ENCODE measurements around the gene ANTXRL.
A peak's percentile ranks its signal among the peaks of the same experiment; 100 is the strongest.

ANTXRL gene

DNA sequence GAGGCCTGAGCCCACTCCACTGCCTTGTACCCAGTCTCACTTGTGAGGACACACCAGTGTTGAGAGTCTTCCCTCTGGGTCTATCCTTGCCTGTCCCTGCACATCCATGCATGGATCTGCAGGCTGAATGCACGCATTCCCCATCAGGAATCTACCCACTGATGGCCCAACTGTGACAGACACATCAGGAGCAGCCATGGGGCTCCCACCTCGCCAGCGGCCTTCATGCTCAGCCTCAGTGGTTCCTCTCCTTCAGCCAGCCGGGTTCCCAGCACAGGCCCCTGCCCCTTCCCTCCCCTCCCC lies 21.3 kb downstream of the ANTXRL start:
- no peak for DNase-seq (ENCODE audit: low spot score)

DNA sequence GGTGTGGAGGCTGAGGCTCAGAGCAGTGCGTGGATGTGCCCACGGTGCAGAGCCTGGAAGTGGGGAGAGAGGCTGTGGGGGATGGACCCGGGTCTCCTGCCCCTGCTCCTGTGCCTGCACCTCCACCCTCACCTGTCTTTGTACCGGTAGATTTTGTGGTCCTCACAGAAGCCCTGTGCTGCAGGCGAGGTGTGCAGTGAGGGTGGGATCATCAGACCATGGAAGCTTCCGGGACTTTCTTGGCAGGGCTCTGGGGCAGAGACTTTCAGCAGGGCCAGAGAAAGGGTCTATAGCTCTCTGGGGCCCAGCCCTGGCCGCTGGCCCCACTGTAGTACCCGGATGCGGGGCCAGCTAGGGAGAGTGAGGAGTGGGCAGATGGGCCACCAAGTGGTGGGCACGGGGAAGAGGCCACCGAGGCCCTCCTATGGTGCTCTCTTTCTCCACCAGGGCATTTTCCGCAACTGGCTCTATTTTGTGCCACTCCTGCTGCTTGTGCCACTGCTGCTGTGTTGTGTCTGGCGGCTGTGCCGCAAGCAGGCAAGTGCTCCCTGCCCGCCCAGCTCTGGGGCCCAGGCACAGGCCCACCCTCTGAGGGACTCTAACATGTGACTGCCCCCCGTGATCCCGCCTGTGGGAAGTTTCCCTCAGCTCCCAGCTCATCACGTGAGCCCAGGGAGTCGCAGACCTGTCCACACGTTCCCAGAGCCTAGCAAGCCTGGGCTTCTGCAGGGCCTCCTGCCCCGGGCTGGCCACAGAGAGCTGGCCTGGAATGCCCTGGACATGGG lies 22.1 kb downstream of the ANTXRL start:
- no peak for DNase-seq (ENCODE audit: low spot score)

DNA sequence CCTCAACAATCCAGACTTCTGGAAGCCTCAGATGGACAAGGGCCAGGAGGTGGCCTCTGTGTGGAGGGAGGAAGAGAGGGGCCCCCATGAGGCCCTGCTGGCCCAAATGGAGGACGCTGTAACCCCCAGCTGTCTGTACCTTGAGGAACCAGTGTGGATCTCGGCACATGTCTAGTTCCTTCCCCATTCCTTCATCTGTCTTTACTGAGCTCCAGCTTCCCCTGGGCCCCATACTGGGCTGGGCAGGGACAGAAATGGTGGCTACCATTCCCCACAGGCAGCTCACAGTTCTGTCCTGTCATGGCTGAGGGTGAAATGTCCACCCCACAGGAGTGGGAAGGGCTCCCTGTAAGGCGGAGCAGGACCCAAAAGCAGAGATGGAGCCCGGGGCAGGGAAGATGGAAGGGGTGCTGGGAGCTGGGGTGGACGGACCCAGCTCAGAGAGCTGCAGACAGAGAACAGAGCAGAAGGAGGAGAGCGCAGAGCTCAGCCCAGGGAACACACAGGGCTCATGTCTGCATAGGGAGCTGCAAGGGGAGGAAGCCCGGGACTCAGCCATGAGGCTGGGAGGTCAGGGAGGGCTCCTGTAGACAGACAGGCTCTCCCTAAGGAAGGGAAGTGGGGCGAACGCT lies 22.8 kb downstream of the ANTXRL start:
- DNase-seq (ENCODE audit: low spot score): no peak

DNA sequence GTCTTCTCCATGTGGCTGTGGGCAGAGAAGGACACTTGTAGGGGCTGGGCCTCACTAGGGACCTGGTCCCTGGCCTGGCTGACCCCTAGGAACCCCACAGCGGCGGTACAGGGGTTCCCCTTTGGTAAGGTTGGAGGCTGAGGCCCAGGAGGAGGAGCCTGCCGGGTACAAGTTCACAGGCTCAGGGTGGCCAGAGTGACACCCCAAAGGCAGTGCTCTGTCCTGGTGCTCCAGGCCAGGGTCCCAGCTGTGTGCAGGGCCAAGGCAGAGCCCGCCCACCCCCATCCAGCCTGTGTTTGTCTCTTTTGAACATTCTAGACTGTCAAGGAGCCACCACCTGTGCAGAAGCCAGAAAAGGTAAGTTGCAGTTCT lies 23.3 kb downstream of the ANTXRL start:
- DNase-seq (ENCODE audit: low spot score): no peak

DNA sequence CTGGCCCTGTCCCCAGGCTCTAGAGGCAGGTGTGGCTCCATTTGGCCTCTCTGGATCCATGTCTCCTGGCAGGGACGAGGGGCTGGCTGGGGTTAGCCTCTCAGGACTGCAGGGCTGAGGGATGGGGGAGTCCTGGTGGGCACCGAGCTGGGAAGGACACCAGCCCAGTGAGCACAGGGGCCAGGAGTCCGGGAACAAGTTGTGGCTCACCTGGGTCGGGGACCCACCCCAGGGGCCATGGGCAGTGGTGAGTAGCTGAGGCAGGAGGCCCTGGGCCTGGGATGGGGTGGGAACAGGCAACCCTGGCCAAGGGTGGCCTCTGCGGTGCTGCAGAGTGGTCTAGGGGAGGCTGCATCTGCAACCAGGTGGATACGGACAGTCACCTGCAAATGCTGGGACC lies 24.1 kb downstream of the ANTXRL start:
- no peak for DNase-seq (ENCODE audit: low spot score)

DNA sequence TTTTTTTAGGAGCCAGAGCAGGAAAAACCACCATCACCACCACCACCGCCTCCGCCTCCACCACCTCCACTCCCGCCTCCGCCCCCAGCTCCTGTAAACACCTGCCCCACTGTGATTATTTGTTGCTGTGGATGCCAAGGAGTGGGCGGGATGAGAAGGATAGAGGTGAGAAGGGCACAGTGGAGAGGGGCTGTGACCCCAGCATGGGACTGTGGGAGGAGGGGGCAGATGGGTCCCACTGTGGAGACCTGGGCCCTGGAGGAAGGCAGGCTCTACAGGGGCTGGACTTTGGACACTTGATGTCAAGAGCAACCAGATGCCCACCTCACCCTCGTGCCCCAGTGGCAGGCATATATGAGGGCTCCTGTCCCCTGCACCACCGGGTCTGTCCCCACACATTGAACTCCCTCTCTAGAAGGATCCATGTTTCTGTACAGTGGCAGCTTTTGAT lies 24.7 kb downstream of the ANTXRL start:
- no peak for DNase-seq (ENCODE audit: low spot score)

DNA sequence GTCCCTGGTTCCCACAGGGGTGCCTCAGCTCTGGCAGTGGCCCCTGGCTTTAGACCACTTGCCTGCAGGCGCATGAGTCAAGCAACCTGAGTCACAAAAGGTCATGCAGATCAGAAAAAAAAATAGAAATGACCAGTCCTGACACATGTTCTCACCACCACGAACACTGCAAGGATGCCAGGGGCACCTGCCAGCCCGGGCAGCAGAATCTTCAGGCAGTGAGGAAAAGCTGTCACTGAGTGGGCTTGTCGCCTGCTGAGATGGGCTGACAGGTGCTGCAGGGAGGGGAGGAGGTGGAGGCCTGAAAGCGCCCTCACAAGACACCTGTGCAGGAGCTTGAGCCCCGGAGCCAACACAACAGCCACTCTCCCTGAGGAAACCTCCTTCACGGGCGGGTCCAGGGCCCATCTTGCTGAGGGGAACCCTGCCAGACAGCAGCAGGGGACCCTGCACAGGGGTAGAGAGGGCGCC lies 25.2 kb downstream of the ANTXRL start:
- peak; percentile 41 for DNase-seq (ENCODE audit: low spot score)

DNA sequence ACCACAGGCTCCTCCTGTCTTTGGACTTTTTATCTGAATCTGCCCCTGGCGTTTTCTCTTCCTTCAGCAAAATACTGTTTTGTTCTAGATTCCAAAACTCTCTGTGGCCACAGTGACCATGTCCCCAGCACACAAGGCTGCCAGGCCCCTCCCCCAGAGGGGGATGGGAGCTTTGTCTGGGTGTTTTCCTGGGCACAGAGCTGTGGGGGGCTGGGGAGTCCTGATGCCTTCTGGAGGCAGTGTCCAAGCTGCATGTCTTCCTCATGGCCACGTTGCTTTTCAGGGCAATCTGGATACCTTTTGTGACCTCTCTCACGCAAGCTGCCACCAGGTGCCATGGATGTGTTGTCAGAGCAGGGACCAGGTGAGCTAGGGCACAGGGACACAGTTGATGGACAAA lies 26.2 kb downstream of the ANTXRL start:
- no peak for DNase-seq (ENCODE audit: low spot score)

DNA sequence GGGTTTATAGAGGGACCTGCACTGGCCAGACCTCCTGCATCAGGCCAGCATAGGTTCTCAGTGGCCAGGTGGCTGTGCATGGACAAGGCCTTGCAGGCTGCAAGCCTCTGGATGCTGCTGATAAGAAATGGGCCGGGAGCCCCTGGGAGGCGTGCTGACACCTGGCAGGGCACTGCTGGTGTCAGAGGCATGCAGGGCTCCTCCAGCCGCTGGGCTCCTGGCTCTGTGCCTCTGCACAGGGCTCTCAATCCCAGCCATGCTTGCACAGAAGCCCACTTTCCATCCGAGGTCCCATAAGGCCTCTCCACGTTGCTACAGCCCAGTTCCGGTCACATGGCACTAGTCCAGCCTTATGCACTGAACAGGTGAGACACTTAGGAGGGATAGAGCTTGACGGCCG lies 27.3 kb downstream of the ANTXRL start:
- no peak for DNase-seq (ENCODE audit: low spot score)

DNA sequence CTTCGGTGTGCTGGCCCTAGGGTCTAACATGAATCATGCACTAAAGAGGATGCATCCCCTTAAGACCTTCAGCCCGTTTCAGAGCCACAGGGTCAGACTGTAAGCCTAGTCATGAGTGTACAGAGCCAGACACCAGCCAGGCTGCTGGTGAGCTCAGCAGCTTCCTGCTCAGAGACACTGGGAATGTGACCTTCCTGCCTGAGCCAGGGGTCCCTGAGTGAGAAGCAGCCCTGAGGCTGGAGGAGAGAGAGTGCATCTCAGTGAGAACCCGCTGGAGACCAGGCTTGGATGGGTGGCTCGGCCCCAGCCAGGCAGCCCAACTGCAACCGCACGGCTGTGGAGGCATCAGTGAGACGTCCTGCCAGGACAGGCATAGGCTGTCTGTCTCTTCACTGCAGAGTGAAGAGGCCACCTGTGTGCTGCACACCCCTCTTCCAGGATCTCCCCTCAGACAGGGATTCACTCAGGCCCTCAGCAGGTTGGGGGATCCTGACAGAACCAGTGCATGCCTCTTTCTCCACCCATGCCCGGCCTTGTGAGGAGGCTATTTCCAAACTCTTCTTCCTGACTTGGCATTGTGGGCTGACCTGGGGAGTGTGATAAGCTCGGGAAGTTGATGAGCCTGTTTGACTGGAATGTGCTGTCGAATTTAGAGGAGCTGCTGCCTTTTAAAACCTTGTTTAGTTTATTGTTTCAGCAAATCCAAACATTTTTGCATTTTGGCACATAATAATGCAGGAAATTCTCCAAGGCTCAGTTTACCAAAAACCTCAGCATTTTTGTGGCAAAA lies 28.5 kb downstream of the ANTXRL start:
- peak; percentile 62 for DNase-seq (ENCODE audit: low spot score)

DNA sequence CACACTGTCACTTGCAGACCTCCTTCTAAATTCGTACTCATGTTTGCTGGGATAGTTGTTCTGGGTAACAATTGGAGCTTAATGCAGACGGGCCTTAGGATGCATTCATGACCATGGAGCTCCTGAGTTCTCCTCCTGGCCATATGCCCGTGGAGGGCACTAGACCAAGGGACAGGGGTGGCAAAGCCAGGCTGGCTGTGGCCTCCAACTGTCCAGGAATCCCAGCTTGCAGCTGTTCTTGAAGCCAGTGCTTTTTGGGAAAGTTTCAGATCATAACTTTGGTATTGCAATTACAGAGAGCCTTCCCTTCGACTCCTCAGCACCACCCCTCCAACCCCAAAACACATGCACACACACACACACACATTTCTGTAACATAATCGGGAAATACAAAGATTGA lies 30.6 kb downstream of the ANTXRL start:
- no peak for DNase-seq (ENCODE audit: low spot score)

DNA sequence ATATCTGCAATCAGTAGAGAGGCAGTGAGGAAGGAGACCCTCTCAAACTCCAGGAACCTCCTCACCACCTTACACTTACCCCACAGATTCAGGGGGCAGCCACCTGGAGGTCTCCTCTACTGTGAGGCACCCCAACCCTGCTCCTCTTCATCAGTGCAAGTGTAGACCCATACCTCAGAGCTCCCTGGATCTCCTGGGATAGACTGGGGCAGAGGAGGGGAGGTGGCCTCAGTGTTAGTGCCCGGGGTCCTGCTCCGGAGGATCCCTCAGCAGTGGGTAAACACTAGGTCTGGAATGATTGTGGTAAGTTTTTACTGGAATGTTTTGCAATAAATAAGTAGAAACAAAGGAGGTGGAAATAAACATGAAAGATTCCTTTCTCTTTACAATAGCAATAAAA lies 31.1 kb downstream of the ANTXRL start:
- DNase-seq (ENCODE audit: low spot score): no peak

DNA sequence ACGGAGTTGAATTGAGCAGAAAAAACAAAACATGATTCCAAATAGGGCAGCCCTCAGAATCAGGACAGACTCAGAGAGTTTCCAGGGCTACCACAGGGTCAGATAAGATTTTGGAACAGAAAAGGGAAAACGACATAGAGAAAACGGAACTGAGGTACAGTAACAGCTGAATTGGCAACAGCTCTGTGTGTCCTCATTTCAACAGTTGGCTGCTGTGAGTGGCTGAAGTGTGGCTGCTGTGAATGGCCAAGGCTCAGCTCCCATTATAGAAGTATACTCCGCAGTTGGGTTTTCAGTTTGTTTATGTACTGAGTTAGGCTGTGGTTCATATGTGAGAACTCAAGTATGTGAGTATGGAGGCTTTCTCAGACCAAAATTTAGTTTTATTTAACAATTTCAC lies 32.0 kb downstream of the ANTXRL start:
- DNase-seq (ENCODE audit: low spot score): no peak

DNA sequence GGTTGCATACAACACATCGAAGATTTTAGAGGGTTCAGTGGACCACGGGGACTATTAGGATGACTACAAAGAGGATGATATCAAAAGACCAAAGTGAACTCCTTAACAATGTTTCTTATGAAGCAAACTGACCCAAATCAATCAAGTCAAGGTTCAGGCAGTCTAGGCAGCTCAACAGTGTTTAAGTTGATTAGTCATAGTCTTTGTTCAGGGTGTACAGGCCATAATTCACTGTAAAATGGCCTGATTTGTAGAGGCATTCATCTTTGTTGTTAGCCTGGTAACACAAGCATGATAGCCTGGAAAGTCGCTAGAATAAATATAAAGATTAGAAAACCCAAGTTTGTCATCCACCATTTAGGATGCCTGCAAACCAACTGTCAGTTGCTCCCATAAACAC lies 32.6 kb downstream of the ANTXRL start:
- no peak for DNase-seq (ENCODE audit: low spot score)

DNA sequence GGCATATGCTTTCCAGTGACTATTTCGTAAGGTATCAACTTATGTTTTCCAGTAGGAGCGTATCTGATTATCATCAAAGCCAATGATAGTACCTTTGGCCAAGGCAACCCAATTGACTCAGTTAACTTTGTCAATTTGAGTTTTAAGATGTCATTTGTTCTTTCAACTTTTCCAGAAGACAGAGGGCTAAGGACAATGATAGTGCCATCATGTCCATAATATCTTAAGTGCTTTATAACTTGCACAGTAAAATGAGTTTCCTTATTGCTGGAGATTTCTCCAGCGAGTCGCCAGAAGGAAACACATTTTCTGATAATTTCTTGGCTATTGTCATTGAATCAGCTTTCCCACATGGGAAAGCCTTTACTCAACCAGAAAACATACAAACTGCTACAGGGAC lies 35.0 kb downstream of the ANTXRL start:
- no peak for DNase-seq (ENCODE audit: low spot score)

DNA sequence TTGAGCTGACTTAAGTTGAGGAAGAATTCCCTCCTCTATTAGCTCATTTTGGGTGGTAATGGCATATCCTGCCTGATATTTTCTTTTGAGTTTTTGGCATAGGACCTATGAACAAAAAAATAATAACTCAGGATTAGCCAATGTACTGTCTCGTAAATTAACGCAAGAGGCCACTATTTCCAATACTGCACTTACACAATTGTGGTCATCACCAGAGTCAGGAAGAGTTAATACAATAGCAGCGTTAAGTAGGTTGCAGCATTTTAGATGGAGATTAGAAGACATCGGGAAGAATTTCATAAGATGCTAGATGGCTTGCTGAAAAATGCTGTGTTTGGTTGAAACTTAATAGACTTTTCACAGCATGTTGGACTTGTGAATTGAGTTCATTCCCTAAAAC lies 36.4 kb downstream of the ANTXRL start:
- DNase-seq (ENCODE audit: low spot score): no peak

DNA sequence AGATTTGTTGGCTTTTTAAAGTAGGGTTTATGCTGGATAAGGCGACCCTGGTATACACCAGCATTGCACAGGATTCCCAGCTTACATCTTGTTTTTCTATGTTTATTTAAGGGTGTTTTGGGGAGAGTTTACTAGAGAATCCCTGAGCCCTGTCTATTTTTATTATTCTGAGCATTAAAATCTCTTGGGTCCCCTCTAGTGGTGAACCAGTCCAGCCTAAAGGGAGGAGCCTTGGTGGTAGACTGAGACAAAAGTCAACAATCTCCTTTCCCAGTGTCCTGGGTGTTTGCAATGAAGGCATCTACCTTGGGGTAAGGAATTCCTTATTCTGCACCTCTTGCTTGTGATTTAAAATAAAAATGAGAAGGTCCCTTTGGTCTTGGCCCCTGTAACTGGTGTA lies 38.2 kb downstream of the ANTXRL start:
- peak; percentile 39 for DNase-seq (ENCODE audit: low spot score)

DNA sequence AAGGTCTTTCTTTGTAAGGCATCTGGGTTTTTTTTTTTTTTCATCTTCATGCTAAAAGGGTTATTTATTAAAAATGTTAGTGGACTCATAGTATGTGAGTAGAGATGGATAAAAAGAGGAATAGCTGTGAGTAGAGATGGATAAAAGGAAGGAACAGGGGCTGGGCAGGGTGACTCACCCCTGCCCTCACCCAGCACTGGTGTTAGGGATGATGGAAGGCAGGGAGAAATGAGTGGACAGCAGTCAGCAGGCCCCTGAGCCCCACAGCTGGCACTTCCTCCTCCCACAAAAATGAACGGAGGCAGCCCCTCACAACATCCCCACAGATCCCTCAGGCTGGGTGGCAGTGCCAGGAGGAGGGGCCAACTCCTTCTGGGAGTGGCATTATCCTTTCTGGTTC lies 39.3 kb downstream of the ANTXRL start:
- no peak for DNase-seq (ENCODE audit: low spot score)

DNA sequence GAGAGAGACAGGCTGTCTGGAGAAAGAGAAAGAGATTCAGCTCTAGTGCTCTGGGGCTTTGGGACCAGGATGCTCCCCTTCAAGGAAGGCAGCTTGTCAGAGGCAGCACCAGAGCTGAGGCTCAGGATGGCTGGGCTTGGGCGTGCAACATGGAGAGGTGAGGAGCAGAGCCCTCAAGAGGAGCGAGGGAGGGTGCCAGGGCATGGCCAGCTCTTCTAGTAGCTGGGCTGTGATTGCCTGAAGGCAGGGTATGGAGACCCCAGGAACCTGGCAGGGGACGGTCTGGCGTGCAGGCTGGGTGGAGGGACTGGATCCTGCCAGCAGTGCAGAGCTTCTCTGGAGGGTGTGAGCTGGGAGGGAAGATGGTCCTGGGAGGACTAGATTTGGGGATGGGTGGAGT lies 40.2 kb downstream of the ANTXRL start:
- DNase-seq (ENCODE audit: low spot score): no peak

DNA sequence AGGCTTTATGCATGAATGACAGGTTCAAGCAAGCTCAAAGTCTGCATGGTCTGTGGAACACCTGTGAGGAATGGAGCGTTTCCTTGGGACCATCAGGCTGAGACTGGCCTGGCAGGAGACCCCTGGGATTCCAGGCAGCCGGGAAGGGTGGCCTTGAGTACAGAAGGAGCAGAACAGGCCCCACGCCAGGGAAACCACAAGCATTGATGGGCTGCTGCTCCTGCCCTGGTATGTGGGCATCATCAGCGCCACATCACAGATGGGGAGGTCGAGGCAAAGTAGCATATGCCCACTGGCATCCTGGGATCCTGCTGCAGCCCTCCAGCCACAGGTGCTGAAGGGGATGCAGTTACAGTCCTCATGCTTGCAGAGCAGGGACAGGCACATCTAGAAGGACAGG lies 40.9 kb downstream of the ANTXRL start:
- no peak for DNase-seq (ENCODE audit: low spot score)

DNA sequence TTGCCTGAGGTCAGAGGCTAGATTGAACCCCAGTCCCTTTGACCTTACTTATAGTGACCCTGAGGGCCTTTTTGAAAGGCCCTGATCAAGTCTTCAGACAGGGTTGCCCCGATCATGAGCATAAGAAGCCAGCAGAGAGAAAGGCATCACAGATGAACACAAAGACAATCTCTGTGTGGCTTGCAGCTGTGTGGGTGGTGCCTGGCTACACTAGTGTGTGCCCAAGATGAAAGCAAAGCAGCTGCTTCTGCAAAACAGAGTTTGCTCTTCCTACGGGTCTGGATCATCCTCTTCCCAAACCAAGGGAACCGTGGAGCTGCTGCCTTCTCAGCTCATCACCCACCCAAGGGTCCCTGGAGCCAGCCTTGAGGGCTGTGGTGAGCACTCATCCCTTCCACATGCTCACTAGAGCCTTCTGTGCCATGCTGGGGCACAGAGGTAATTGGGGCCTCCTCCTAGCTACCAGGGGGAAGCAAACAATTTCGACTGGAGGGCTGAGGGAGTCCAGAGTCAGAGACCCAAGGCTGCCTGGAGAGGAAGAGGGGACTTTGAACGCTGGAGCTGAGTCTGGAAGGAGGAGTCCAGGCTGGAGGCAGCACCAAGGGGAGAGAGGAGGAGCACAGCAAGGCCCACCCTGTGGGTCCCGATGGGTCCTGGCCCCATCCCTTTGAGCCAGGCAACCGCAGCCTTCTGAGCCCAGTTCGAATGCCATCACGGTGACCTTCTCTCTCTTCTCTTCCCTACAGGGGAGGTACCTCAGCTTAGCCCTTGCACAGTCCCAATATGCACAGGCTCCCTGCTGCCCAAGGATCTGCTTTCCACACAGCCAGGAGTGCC lies 42.3 kb downstream of the ANTXRL start:
- no peak for DNase-seq (ENCODE audit: low spot score)

DNA sequence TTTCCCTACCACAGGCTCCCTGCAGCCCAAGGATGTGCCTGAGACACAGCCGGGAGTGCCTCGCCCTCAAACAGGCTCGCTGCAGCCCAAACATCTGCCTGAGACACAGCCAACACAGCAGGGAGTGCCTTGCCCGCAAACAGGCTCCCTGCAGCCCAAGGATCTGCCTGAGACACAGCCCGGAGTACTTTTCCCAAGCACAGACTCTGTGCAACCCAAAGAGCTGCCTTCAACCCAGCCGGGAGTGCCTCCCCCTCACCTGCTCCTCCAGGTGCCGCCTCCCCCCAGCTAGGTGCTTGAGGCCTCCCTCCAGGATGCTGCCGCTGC lies 42.9 kb downstream of the ANTXRL start:
- DNase-seq (ENCODE audit: low spot score): no peak

DNA sequence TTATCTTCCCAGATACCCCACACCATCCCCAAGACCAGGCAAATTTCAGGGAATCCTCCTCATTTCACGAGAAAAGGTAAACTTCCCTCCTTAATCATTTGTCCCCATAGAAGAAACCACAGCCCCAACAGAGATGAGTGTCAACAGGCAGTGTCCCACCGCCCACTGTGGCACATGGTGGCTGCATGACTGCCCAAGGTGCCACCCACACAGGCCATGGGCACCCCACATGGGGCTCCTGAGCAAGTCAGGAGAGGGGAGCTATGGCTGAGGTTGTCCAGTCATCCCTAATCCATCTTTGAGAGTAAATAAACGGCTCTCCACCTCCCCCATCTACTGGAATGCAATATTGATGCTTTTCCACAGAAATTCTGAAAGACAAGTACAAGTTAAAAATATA lies 44.1 kb downstream of the ANTXRL start:
- DNase-seq (ENCODE audit: low spot score): no peak
